ENCODE measurements around the gene UTS2B. TPM values are rescaled to one million over a fixed set of nuclear protein-coding genes. Genes with fewer than 3 reads are reported as not detected.
"Not testable (repeated sequence)": the region's sequence is repeated elsewhere in the genome, so short reads cannot be mapped to it uniquely, and the experiment has no call there.

The UTS2B gene
- total and polyA plus RNA-seq, 9 donors: 0.60 to 1.0 (median 0.92) TPM

DNA sequence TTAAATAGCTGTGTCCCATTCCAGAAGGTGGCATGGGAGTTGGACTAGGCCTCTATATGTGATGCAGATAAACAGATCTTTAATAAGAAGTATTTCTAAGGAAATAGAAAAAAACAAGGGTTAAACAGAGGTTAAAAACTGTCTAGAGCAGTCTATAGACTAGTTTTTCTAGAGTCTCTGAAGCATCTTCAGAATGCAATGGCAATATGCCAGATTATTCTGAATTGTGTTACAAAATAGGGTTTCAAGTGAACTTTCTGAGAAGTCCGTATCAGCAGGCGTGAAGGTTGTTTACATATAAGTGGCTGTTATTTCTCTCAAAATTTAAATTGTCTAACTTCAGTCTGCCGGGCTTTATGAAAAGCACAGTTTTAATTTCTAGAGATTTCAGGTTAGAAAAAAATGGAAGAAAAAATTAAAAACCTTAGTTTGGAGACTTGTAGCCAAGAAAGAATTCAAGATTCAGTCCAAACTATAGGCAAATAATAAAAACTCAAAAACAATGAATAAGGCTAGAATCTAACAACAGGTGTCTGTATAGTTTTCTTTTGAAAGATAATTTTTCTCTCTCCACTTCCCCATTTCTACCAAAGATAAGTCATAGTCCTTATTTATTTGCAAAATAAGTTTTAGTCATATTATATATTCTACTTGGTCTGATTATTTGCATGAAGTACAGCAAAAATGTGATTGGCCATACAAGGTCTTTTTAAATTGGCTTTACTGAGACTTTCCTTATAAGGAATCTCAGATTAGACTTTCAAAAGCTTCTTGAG, 76.0 kb downstream of the UTS2B start:
- H3K36me3 ChIP-seq: no peaks in the 10 kb centered on the region
- DNase-seq: no peak
- H3K27ac ChIP-seq: no peak overlapping the region
- no peaks in the 10 kb centered on the region for H3K9me3 ChIP-seq
- 23 to 74% (median 45%) methylated on average over 3 of the region's 3 CpGs for WGBS, 3 donors
- H3K4me1 ChIP-seq (ENCODE audit: insufficient read depth): no peaks in the 10 kb centered on the region
- intact Hi-C loops (cut with DNase I): no loop called here
- no peaks in the 10 kb centered on the region for H3K27me3 ChIP-seq
- no peak overlapping the region for H3K4me3 ChIP-seq
- no peak for TF ChIP-seq EP300 (IDR thresholded peaks at IDR 0.05)

DNA sequence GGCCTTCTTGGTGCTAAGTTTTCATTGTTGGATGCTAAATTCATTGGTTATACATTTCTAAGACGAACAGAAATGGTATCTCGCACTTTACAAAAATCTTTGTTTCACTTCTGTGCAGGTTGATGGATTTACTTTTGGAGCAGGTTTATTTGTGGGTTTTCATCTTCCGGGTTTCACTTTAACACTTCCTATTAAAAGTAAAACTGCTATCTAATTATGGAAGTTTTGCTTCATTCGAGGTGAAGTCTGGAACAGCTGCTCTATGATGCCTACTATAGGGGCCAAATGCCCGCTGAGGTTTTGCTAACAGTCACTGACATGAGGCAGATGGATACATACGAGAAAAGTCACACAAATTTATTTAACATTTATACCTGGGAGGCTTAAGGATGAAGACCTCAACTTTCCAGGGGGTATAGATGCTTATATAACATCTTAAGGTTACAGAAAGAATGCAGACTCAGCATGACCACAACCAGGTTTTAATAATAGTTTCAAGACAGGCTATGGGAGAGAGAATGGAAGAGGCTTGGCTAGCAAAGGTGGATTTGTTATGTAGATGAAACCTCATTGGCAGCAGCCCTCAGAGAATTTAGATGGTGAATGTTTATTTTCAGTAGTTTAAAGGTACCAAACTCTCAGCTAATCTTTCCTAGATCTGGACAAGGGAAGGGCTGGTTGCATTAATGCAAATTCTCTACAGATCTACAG, 77.1 kb downstream of the UTS2B start:
- intact Hi-C loops (cut with DNase I): no loop called here

DNA sequence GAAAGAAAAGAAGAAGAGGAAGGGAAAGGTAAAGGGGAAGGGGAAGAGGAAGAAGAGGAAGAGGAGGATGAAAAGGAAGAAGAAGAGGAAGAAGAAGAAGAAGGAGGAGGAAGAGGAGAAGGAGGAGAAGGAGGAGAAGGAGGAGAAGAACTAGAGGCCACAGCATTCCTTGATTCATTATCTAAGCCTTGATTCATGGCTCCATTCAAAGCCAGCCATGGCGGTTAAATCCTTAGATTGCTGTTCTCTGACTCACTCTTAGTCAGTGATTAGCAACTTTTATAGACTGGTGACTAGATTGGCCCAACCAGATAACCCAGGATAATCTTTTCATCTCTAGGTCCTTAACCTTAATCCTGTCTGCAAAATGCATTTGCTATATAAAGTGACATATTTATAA, 83.7 kb downstream of the UTS2B start:
- H3K4me1 ChIP-seq (ENCODE audit: insufficient read depth): no peaks in the 10 kb centered on the region
- no peak overlapping the region for H3K4me3 ChIP-seq
- H3K36me3 ChIP-seq: no peaks in the 10 kb centered on the region
- 87 to 100% (median 97%) methylated on average over 1 of the region's 1 CpG for WGBS, 3 donors
- TF ChIP-seq EP300 (IDR thresholded peaks at IDR 0.05) (no peak), POLR2A (IDR thresholded peaks at IDR 0.05) (no peak)
- TF ChIP-seq, protein P1, sequence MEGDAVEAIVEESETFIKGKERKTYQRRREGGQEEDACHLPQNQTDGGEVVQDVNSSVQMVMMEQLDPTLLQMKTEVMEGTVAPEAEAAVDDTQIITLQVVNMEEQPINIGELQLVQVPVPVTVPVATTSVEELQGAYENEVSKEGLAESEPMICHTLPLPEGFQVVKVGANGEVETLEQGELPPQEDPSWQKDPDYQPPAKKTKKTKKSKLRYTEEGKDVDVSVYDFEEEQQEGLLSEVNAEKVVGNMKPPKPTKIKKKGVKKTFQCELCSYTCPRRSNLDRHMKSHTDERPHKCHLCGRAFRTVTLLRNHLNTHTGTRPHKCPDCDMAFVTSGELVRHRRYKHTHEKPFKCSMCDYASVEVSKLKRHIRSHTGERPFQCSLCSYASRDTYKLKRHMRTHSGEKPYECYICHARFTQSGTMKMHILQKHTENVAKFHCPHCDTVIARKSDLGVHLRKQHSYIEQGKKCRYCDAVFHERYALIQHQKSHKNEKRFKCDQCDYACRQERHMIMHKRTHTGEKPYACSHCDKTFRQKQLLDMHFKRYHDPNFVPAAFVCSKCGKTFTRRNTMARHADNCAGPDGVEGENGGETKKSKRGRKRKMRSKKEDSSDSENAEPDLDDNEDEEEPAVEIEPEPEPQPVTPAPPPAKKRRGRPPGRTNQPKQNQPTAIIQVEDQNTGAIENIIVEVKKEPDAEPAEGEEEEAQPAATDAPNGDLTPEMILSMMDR (IDR thresholded peaks at IDR 0.05): no peak
- H3K27ac ChIP-seq: no peak overlapping the region
- no peaks in the 10 kb centered on the region for H3K27me3 ChIP-seq
- no peaks in the 10 kb centered on the region for H3K9me3 ChIP-seq
- intact Hi-C loops (cut with DNase I): no loop called here
- DNase-seq: no peak

More for the DNA sequence above, 77.1 kb downstream of the UTS2B start:
- 84 to 91% (median 85%) methylated on average over 6 of the region's 6 CpGs for WGBS, 3 donors
- TF ChIP-seq POLR2A (IDR thresholded peaks at IDR 0.05): no peak
- TF ChIP-seq, protein P1 (IDR thresholded peaks at IDR 0.05): no peak
- no peak for TF ChIP-seq EP300 (IDR thresholded peaks at IDR 0.05)
- Histone ChIP-seq H3K4me3 (no peak overlapping the region), H3K27ac (no peak overlapping the region), H3K36me3 (no peaks in the 10 kb centered on the region), H3K4me1 (ENCODE audit: insufficient read depth) (no peaks in the 10 kb centered on the region), H3K9me3 (no peaks in the 10 kb centered on the region), H3K27me3 (no peaks in the 10 kb centered on the region)
- no peak for DNase-seq

DNA sequence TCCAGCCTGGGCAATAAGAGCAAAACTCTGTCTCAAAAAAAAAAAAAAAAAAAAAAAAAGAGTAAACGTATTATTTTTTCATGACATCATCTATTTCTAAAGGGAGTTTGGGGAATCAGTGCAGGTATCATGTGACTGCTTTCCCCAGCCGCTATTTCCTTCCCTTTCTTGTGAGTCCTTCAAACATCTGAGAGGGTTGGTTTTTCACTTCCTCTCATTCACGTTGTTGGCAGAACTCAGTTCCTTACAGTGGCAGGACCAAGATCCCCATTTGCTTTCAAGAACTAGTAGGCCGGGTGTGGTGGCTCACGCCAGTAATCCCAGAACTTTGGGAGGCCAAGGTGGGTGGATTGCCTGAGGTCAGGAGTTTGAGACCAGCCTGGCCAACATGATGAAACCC, 84.3 kb downstream of the UTS2B start:
- H3K4me3 ChIP-seq; H3K27ac ChIP-seq; H3K36me3 ChIP-seq; H3K9me3 ChIP-seq; DNase-seq; H3K4me1 ChIP-seq (ENCODE audit: insufficient read depth); H3K27me3 ChIP-seq; intact Hi-C loops (cut with DNase I): not testable (repeated sequence)
- WGBS, 3 donors: 87 to 93% (median 90%) methylated on average over 5 of the region's 5 CpGs

DNA sequence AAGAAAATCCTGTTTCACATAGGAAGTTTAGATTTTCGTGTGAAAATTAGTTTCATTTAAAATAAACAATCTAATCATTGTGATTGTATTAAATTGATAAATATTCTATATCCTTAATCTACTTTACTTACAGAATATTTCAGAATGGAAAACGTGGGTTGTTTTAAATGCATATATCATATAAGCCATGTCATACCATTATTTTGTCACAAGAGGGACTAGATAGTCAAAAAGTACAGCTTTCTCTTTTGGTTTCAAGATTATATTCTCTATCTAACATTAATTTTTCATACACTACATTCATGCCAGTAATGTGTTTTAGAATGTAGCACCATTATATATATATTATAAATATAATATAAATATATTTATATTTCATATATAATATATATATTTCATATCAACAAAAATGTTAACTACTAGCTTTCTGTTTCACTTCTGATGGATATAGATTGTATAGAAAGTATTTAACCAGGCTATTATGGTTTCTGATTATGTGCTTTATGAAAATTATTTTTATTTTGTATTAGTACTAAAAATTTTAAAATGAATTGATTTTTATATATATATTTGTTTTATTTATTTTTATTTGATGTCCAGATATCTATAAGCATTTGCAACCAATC, 86.0 kb downstream of the UTS2B start:
- no peaks in the 10 kb centered on the region for H3K36me3 ChIP-seq
- H3K27ac ChIP-seq: no peak overlapping the region
- 16 to 34% (median 24%) methylated on average over 2 of the region's 2 CpGs for WGBS, 3 donors
- TF ChIP-seq, protein P1 (IDR thresholded peaks at IDR 0.05): no peak
- no peak for TF ChIP-seq POLR2A (IDR thresholded peaks at IDR 0.05)
- no peaks in the 10 kb centered on the region for H3K4me1 ChIP-seq (ENCODE audit: insufficient read depth)
- H3K4me3 ChIP-seq: no peak overlapping the region
- H3K27me3 ChIP-seq: no peaks in the 10 kb centered on the region
- no peaks in the 10 kb centered on the region for H3K9me3 ChIP-seq
- intact Hi-C loops (cut with DNase I): no loop called here
- DNase-seq: no peak

Data from ovary (tissue), 9 donors.